Measurements from ENCODE around the gene ACSS3.
"Not testable (repeated sequence)": the region's sequence is repeated elsewhere in the genome, so short reads cannot be mapped to it uniquely, and the experiment has no call there.

ACSS3 gene

GRCh38 chr12:81094718-81095360, 17.0 kb downstream of the ACSS3 start:
- no peak for DNase-seq

- no peak for DNase-seq
Measured at GRCh38 chr12:81095501-81096232, 17.8 kb downstream of the ACSS3 start.

GRCh38 chr12:81105687-81106086, 27.8 kb downstream of the ACSS3 start:
- no peak for DNase-seq

GRCh38 chr12:81114226-81114625, 36.3 kb downstream of the ACSS3 start:
- DNase-seq, result no peak

- DNase-seq, result not testable (repeated sequence)
Measured at GRCh38 chr12:81119069-81119468, 41.2 kb downstream of the ACSS3 start.

GRCh38 chr12:81120961-81121360, 43.1 kb downstream of the ACSS3 start:
- no peak for DNase-seq

GRCh38 chr12:81123611-81124010, 45.7 kb downstream of the ACSS3 start:
- DNase-seq, result no peak

- no peak for DNase-seq
Measured at GRCh38 chr12:81125691-81126090, 47.8 kb downstream of the ACSS3 start.

- DNase-seq, result peak; percentile 19 to 45 (median 38)
Measured at GRCh38 chr12:81128930-81129554, 51.2 kb downstream of the ACSS3 start.

- no peak for DNase-seq
Measured at GRCh38 chr12:81136519-81136918, 58.6 kb downstream of the ACSS3 start.

GRCh38 chr12:81137801-81138200, 59.9 kb downstream of the ACSS3 start:
- DNase-seq, result no peak

- DNase-seq, result no peak
Measured at GRCh38 chr12:81141217-81141616, 63.3 kb downstream of the ACSS3 start.

GRCh38 chr12:81143057-81143456, 65.2 kb downstream of the ACSS3 start:
- no peak for DNase-seq

- DNase-seq, result no peak
Measured at GRCh38 chr12:81146228-81147225, 68.6 kb downstream of the ACSS3 start.

- DNase-seq, result no peak
Measured at GRCh38 chr12:81147292-81147919, 69.5 kb downstream of the ACSS3 start.

GRCh38 chr12:81150382-81150781, 72.5 kb downstream of the ACSS3 start:
- no peak for DNase-seq

GRCh38 chr12:81159856-81160255, 82.0 kb downstream of the ACSS3 start:
- DNase-seq, result no peak

GRCh38 chr12:81161680-81162079, 83.8 kb downstream of the ACSS3 start:
- DNase-seq, result no peak

GRCh38 chr12:81162391-81163136, 84.7 kb downstream of the ACSS3 start:
- DNase-seq, result no peak

GRCh38 chr12:81164827-81165226, 86.9 kb downstream of the ACSS3 start:
- no peak for DNase-seq

GRCh38 chr12:81166790-81167189, 88.9 kb downstream of the ACSS3 start:
- no peak for DNase-seq
